ENCODE measurements around the gene GNAL. TPM values are rescaled to one million over a fixed set of nuclear protein-coding genes. Genes with fewer than 3 reads are reported as not detected.

Gene GNAL
- total RNA-seq, 2 donors from 2014 or later, result 2.7 to 4.4 TPM

DNA sequence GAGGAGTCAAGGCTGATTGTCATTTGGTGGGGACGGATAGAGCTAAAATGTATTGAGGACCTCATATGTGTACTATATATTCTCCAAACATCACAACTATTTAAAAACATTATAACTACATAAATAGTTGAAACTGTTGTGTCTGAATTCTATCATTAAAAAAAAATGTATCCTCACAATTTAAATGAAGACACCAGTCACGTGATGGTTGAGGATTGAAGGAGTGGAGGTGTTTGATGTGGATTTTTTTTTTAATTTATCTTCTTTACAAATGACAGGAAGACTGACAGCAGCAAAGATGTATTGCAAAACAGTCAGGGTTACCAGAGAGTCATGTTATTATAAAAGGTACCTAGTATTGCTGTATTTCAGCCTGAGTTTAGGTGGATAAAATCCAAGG lies 30.0 kb downstream of the GNAL start:
- no peak overlapping the region for H3K27ac ChIP-seq
- H3K4me1 ChIP-seq, result no peaks in the 10 kb centered on the region
- no peaks in the 10 kb centered on the region for H3K9me3 ChIP-seq
- TF ChIP-seq, protein P1, sequence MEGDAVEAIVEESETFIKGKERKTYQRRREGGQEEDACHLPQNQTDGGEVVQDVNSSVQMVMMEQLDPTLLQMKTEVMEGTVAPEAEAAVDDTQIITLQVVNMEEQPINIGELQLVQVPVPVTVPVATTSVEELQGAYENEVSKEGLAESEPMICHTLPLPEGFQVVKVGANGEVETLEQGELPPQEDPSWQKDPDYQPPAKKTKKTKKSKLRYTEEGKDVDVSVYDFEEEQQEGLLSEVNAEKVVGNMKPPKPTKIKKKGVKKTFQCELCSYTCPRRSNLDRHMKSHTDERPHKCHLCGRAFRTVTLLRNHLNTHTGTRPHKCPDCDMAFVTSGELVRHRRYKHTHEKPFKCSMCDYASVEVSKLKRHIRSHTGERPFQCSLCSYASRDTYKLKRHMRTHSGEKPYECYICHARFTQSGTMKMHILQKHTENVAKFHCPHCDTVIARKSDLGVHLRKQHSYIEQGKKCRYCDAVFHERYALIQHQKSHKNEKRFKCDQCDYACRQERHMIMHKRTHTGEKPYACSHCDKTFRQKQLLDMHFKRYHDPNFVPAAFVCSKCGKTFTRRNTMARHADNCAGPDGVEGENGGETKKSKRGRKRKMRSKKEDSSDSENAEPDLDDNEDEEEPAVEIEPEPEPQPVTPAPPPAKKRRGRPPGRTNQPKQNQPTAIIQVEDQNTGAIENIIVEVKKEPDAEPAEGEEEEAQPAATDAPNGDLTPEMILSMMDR (IDR thresholded peaks at IDR 0.05), result no peak
- H3K4me3 ChIP-seq, result no peak overlapping the region
- H3K27me3 ChIP-seq, result no peaks in the 10 kb centered on the region
- no peak for DNase-seq (ENCODE audit: low spot score)
- H3K36me3 ChIP-seq, result no peaks in the 10 kb centered on the region

DNA sequence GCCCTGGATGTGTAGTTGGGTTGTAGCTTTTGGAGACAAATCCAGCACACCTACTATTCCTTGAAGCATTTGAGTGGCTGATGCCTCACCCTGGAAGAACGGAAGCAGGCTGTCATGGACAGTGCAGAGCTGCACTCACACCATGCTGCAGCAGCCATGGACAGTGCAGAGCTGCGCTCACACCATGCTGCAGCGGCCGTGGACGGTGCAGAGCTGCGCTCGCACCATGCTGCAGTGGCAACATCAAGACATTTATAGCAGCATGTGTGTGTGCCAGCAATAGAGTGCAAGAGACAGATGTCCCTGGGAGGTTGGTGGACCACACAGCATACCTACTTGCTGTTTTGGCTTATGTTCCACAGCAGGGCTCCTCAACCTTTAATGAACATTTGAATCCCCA lies 30.6 kb downstream of the GNAL start:
- Histone ChIP-seq H3K9me3 (no peaks in the 10 kb centered on the region), H3K36me3 (no peaks in the 10 kb centered on the region), H3K4me3 (no peak overlapping the region), H3K4me1 (no peaks in the 10 kb centered on the region), H3K27me3 (no peaks in the 10 kb centered on the region), H3K27ac (no peak overlapping the region)
- DNase-seq (ENCODE audit: low spot score), result no peak
- TF ChIP-seq, protein P1 (IDR thresholded peaks at IDR 0.05), result no peak

DNA sequence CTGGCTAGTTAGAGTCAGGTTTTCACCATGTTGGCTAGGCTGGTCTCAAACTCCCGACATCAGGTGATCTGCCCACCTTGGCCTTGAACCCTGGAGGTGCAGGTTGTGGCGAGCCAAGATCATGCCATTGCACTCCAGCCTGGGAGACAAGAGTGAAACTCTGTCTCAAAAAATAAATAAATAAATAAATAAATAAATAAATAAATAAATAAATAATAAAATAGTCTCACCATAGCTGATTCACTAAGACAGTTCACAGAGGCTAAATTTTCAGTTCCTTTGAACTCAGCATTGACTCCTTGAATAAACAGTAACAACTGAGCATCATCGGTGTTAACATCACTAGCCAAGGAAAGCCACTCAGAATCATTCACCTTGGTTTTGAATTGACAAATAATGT lies 32.7 kb downstream of the GNAL start:
- no peaks in the 10 kb centered on the region for H3K9me3 ChIP-seq
- H3K27ac ChIP-seq, result no peak overlapping the region
- H3K4me1 ChIP-seq, result no peaks in the 10 kb centered on the region
- DNase-seq (ENCODE audit: low spot score), result no peak
- H3K36me3 ChIP-seq, result no peaks in the 10 kb centered on the region
- TF ChIP-seq, protein P1 (IDR thresholded peaks at IDR 0.05), result no peak
- H3K27me3 ChIP-seq, result no peaks in the 10 kb centered on the region
- no peak overlapping the region for H3K4me3 ChIP-seq

DNA sequence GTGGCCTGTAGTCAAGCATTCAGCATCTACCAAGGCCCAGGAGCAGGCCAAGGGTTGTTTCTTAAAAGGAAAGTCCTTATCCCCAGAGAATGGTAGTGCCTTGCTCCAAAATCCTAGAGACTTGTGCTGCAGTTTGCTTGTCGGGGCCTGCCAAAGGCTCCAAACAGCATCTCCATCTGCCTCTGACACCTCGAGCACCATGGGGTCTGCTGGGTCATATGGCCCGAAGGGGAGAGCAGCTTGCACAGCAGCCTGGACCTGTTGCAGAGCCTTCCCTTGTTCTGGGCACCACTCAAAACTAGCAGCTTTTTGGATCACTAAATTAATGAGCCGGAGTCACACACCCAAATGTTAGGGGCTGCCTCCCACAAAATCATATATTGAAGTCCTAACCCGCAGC lies 35.7 kb downstream of the GNAL start:
- H3K36me3 ChIP-seq, result no peaks in the 10 kb centered on the region
- no peak overlapping the region for H3K4me3 ChIP-seq
- DNase-seq (ENCODE audit: low spot score), result no peak
- H3K27ac ChIP-seq, result no peak overlapping the region
- TF ChIP-seq, protein P1 (IDR thresholded peaks at IDR 0.05), result no peak
- H3K27me3 ChIP-seq, result no peaks in the 10 kb centered on the region
- no peaks in the 10 kb centered on the region for H3K4me1 ChIP-seq
- H3K9me3 ChIP-seq, result no peaks in the 10 kb centered on the region

DNA sequence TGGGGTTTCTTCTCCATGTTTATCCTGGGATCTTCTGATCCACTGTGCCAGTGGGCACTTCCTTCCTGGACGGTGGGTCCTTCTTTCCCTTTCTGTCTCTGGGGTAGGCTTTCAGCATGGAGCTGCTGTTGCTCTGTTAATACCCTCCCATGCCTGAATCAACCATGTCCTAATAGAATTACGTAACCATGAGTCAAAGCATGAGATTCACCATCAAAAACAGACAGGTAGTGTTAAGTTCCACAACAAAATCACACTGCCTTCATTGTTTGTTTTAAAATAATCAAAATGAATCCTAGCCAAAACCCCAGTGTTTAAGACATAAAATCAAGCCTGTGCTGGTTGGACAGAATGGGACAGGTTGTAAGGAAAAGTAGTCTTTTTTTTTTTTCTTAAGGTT lies 37.5 kb downstream of the GNAL start:
- H3K36me3 ChIP-seq, result no peaks in the 10 kb centered on the region
- no peak for DNase-seq (ENCODE audit: low spot score)
- H3K4me3 ChIP-seq, result no peak overlapping the region
- TF ChIP-seq, protein P1 (IDR thresholded peaks at IDR 0.05), result no peak
- no peaks in the 10 kb centered on the region for H3K27me3 ChIP-seq
- H3K4me1 ChIP-seq, result no peaks in the 10 kb centered on the region
- no peaks in the 10 kb centered on the region for H3K9me3 ChIP-seq
- no peak overlapping the region for H3K27ac ChIP-seq

DNA sequence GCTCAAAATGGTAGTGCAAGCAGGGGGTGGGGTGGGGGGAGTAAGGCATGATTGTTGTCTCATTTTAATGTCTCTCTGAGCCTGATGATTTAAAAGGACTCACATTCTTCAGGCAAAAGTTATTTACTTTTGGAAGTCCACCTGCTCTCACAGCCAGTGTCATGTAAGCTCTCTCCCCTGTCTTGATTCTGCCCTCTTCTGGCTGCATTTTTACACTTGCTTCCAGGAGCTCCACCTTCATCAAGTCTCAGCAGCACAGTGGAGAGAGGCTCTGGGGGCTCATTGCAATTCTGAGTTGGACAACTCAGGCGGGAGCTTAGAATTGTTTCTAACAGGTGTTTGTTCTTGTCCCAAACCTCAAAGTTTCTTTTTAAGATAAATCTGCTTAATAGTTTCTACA lies 39.2 kb downstream of the GNAL start:
- Histone ChIP-seq H3K9me3 (no peaks in the 10 kb centered on the region), H3K27ac (no peak overlapping the region), H3K27me3 (no peaks in the 10 kb centered on the region), H3K36me3 (no peaks in the 10 kb centered on the region), H3K4me1 (no peaks in the 10 kb centered on the region), H3K4me3 (no peak overlapping the region)
- DNase-seq (ENCODE audit: low spot score), result no peak
- TF ChIP-seq, protein P1 (IDR thresholded peaks at IDR 0.05), result peak in 1 of 2 donors; percentile 32

All from right atrium auricular region (tissue), 2 donors.